Neural crest cell (in vitro differentiated cells): ENCODE data around the gene ZNF408. TPM values are rescaled to one million over a fixed set of nuclear protein-coding genes. Genes with fewer than 3 reads are reported as not detected.
A peak's percentile ranks its signal among the peaks of the same experiment; 100 is the strongest.

Source experiments
- DNase-seq: peaks from one replicate; pipeline ENCODE4 v3.0.0; 2021; ENCODE audit warnings: low read depth, mixed read lengths, low spot score
- H3K27ac Mint-ChIP-seq: one replicate; pipeline ENCODE4 v1.8.0; 2021; ENCODE audit warnings: mild to moderate bottlenecking, mixed read lengths; ENCODE audit not compliant: unreplicated experiment
- H3K27me3 Mint-ChIP-seq: 2 replicates; pipeline ENCODE4 v1.8.0; 2021; ENCODE audit warnings: low read depth, mild to moderate bottlenecking, mixed read lengths
- H3K36me3 Mint-ChIP-seq: 2 replicates; pipeline ENCODE4 v1.8.0; 2021; ENCODE audit warnings: low read depth, mild to moderate bottlenecking, mixed read lengths
- H3K4me1 Mint-ChIP-seq: 2 replicates; pipeline ENCODE4 v1.8.0; 2021; ENCODE audit warnings: mixed read lengths
- H3K4me3 Mint-ChIP-seq: one replicate; pipeline ENCODE4 v1.8.0; 2021; ENCODE audit warnings: mild to moderate bottlenecking, mixed read lengths
- H3K9me3 Mint-ChIP-seq: 2 replicates; pipeline ENCODE4 v1.8.0; 2021; ENCODE audit warnings: mixed read lengths
- long read RNA-seq: library from polyadenylated mRNA; unstranded; transcript quantifications from one replicate; pipeline ENCODE4 v2.0.0, GENCODE V29; 2020
- total RNA-seq: library from RNA; stranded (reverse); gene quantifications from 2 replicates; pipeline ENCODE4 v1.2.1, GENCODE V29; 2021
- TF ChIP-seq, protein P1 (sequence below): fragments of 200-600 bp; sonication (generic); conservative IDR thresholded peaks from 2 replicates; pipeline ENCODE4 v1.5.0; 2021; ENCODE audit warnings: antibody characterized with exemption, mild to moderate bottlenecking

The ZNF408 gene
- 13.7 and 15.3 TPM in 2 replicates for total RNA-seq
- long read RNA-seq, partial matches to known transcripts: 0 of 5 reads
- long read RNA-seq, other reads (novel, unspliced or antisense): 1 of 5 reads

GRCh38 chr11:46700241-46701077, at the start of gene ZNF408, which contains the start of gene ARHGAP1:
Gene ZNF408, plus strand, starts transcription at chr11:46701031. Its CDS starts 17 bp downstream, at chr11:46701048.
Gene ARHGAP1, minus strand, starts transcription at chr11:46700619. Its CDS starts 4,512 bp downstream, at chr11:46696107.
- H3K9me3 Mint-ChIP-seq: no peaks in the 10 kb centered on the region
- TF ChIP-seq, protein P1, sequence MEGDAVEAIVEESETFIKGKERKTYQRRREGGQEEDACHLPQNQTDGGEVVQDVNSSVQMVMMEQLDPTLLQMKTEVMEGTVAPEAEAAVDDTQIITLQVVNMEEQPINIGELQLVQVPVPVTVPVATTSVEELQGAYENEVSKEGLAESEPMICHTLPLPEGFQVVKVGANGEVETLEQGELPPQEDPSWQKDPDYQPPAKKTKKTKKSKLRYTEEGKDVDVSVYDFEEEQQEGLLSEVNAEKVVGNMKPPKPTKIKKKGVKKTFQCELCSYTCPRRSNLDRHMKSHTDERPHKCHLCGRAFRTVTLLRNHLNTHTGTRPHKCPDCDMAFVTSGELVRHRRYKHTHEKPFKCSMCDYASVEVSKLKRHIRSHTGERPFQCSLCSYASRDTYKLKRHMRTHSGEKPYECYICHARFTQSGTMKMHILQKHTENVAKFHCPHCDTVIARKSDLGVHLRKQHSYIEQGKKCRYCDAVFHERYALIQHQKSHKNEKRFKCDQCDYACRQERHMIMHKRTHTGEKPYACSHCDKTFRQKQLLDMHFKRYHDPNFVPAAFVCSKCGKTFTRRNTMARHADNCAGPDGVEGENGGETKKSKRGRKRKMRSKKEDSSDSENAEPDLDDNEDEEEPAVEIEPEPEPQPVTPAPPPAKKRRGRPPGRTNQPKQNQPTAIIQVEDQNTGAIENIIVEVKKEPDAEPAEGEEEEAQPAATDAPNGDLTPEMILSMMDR: no peak
- peaks cover 36% of the 10 kb centered on the region for H3K4me1 Mint-ChIP-seq
- H3K27ac Mint-ChIP-seq: peak within 1 kb of the TSS; percentile 100
- DNase-seq: peak; percentile 97
- no peaks in the 10 kb centered on the region for H3K27me3 Mint-ChIP-seq
- no peaks in the 10 kb centered on the region for H3K36me3 Mint-ChIP-seq
- peak within 1 kb of the TSS; percentile 99 for H3K4me3 Mint-ChIP-seq

- no peak overlapping the region for H3K27ac Mint-ChIP-seq
- DNase-seq: no peak
- H3K9me3 Mint-ChIP-seq: no peaks in the 10 kb centered on the region
- H3K36me3 Mint-ChIP-seq: peaks cover 3% of the 10 kb centered on the region
- no peaks in the 10 kb centered on the region for H3K27me3 Mint-ChIP-seq
- TF ChIP-seq, protein P1: no peak
- no peaks in the 10 kb centered on the region for H3K4me1 Mint-ChIP-seq
- no peak overlapping the region for H3K4me3 Mint-ChIP-seq
Measured at GRCh38 chr11:46655631-46656030, 45.2 kb upstream of the ZNF408 start.

GRCh38 chr11:46657186-46657585, 43.6 kb upstream of the ZNF408 start:
- TF ChIP-seq, protein P1: no peak

GRCh38 chr11:46658259-46658658, 42.6 kb upstream of the ZNF408 start:
- H3K27me3 Mint-ChIP-seq: no peaks in the 10 kb centered on the region
- H3K4me1 Mint-ChIP-seq: no peaks in the 10 kb centered on the region
- H3K9me3 Mint-ChIP-seq: no peaks in the 10 kb centered on the region
- DNase-seq: no peak
- H3K27ac Mint-ChIP-seq: no peak overlapping the region
- H3K36me3 Mint-ChIP-seq: peaks cover 3% of the 10 kb centered on the region
- H3K4me3 Mint-ChIP-seq: no peak overlapping the region
- TF ChIP-seq, protein P1: no peak

More at GRCh38 chr11:46657186-46657585, 43.6 kb upstream of the ZNF408 start:
- Mint-ChIP-seq H3K9me3 (no peaks in the 10 kb centered on the region), H3K27me3 (no peaks in the 10 kb centered on the region), H3K36me3 (peaks cover 3% of the 10 kb centered on the region), H3K27ac (no peak overlapping the region), H3K4me3 (no peak overlapping the region), H3K4me1 (no peaks in the 10 kb centered on the region)
- no peak for DNase-seq

- Mint-ChIP-seq H3K27me3 (no peaks in the 10 kb centered on the region), H3K9me3 (no peaks in the 10 kb centered on the region), H3K36me3 (peaks cover 3% of the 10 kb centered on the region), H3K4me1 (no peaks in the 10 kb centered on the region), H3K27ac (no peak overlapping the region), H3K4me3 (no peak overlapping the region)
- TF ChIP-seq, protein P1: no peak
- no peak for DNase-seq
Measured at GRCh38 chr11:46659908-46660307, 40.9 kb upstream of the ZNF408 start.
